ENCODE data around the gene ARHGEF25.

DNA sequence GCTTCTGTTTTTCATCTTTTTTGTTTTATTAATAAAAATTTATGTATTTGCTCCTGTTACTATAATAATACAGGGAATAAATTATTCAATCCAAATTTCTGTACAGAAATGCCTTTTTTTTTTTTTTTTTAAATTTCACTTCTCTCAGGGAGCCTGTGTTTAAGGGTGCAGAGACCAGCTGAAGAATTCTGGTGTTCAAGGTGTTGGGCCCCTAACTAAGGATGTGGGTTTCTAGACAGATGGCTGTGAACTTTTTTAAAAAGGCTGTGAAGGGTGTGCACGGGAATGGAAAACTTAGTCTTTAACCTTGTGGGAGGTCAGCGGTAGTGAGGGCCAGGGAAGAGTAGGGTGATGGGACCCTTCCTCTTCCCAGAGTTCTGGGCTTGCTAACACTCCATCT, 7.9 kb upstream of the ARHGEF25 start:
- TF ChIP-seq, protein P1, sequence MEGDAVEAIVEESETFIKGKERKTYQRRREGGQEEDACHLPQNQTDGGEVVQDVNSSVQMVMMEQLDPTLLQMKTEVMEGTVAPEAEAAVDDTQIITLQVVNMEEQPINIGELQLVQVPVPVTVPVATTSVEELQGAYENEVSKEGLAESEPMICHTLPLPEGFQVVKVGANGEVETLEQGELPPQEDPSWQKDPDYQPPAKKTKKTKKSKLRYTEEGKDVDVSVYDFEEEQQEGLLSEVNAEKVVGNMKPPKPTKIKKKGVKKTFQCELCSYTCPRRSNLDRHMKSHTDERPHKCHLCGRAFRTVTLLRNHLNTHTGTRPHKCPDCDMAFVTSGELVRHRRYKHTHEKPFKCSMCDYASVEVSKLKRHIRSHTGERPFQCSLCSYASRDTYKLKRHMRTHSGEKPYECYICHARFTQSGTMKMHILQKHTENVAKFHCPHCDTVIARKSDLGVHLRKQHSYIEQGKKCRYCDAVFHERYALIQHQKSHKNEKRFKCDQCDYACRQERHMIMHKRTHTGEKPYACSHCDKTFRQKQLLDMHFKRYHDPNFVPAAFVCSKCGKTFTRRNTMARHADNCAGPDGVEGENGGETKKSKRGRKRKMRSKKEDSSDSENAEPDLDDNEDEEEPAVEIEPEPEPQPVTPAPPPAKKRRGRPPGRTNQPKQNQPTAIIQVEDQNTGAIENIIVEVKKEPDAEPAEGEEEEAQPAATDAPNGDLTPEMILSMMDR (IDR thresholded peaks at IDR 0.05), result no peak
- TF ChIP-seq POLR2A (IDR thresholded peaks at IDR 0.05) (no peak), POLR2AphosphoS5 (IDR thresholded peaks at IDR 0.05; ENCODE audit: insufficient read depth in 1 of 2, low read depth in 1 of 2) (no peak)

Data from vagina (tissue), 2 donors.